ENCODE measurements around the gene SHISA4.

DNA sequence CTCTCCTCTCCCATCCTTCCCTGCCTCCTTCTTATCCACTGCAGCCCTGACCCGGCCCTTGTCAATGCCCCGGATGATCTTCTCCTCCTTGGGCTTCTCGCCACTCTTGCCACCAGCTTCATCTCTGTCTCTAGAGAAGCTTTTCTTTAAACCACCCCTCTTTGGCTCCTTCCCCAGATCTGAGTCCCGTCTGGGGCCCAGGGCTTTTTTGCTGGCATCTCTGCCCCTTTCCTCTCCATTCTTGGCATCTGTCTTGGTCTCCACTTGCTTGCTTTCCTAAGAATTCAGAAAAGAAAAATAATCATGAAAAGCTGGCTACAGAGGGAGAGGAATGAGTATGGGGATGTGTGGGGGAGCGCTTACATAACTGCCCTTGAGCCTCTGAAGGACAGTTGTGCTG, 11.8 kb downstream of the SHISA4 start:
- TF ChIP-seq, protein P1, sequence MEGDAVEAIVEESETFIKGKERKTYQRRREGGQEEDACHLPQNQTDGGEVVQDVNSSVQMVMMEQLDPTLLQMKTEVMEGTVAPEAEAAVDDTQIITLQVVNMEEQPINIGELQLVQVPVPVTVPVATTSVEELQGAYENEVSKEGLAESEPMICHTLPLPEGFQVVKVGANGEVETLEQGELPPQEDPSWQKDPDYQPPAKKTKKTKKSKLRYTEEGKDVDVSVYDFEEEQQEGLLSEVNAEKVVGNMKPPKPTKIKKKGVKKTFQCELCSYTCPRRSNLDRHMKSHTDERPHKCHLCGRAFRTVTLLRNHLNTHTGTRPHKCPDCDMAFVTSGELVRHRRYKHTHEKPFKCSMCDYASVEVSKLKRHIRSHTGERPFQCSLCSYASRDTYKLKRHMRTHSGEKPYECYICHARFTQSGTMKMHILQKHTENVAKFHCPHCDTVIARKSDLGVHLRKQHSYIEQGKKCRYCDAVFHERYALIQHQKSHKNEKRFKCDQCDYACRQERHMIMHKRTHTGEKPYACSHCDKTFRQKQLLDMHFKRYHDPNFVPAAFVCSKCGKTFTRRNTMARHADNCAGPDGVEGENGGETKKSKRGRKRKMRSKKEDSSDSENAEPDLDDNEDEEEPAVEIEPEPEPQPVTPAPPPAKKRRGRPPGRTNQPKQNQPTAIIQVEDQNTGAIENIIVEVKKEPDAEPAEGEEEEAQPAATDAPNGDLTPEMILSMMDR (IDR thresholded peaks at IDR 0.05) = no peak
- TF ChIP-seq EP300 (IDR thresholded peaks at IDR 0.05) (no peak), POLR2A (IDR thresholded peaks at IDR 0.05) (no peak), POLR2AphosphoS5 (IDR thresholded peaks at IDR 0.05) (no peak)
